Measurements from ENCODE around the gene WAPL. TPM values are rescaled to one million over a fixed set of nuclear protein-coding genes. Genes with fewer than 3 reads are reported as not detected.
A peak's percentile ranks its signal among the peaks of the same experiment; 100 is the strongest.

Gene WAPL
- total RNA-seq, 1 donor from 2014 or later, result 36.1 TPM

- no peak for DNase-seq (ENCODE audit: low read depth)
These were observed 59.4 kb downstream of the WAPL start for GRCh38 chr10:86461963-86462804.

GRCh38 chr10:86451604-86451960 is 70.0 kb downstream of the WAPL start:
- no peak for DNase-seq (ENCODE audit: low read depth)

- no peak for DNase-seq (ENCODE audit: low read depth)
These were observed 70.6 kb downstream of the WAPL start for GRCh38 chr10:86450806-86451603.

- no peak for DNase-seq (ENCODE audit: low read depth)
These were observed 71.5 kb downstream of the WAPL start for GRCh38 chr10:86449926-86450558.

- no peak for DNase-seq (ENCODE audit: low read depth)
These were observed 74.2 kb downstream of the WAPL start for GRCh38 chr10:86447432-86447831.

- DNase-seq (ENCODE audit: low read depth), result no peak
These were observed 74.6 kb downstream of the WAPL start for GRCh38 chr10:86446987-86447386.

GRCh38 chr10:86446440-86446839 is 75.2 kb downstream of the WAPL start:
- no peak for DNase-seq (ENCODE audit: low read depth)

- DNase-seq (ENCODE audit: low read depth), result peak; percentile 41
These were observed 77.7 kb downstream of the WAPL start for GRCh38 chr10:86443936-86444335.

GRCh38 chr10:86443069-86443468 is 78.5 kb downstream of the WAPL start:
- no peak for DNase-seq (ENCODE audit: low read depth)

GRCh38 chr10:86440874-86441843 is 80.4 kb downstream of the WAPL start:
- peak; percentile 47 for DNase-seq (ENCODE audit: low read depth)

- DNase-seq (ENCODE audit: low read depth), result peak; percentile 90
These were observed 82.0 kb downstream of the WAPL start for GRCh38 chr10:86439544-86439943.

- no peak for DNase-seq (ENCODE audit: low read depth)
These were observed 83.4 kb downstream of the WAPL start for GRCh38 chr10:86438091-86438749.

- no peak for DNase-seq (ENCODE audit: low read depth)
These were observed 84.1 kb downstream of the WAPL start for GRCh38 chr10:86437447-86437846.

- no peak for DNase-seq (ENCODE audit: low read depth)
These were observed 84.6 kb downstream of the WAPL start for GRCh38 chr10:86436963-86437362.

- DNase-seq (ENCODE audit: low read depth), result no peak
These were observed 86.9 kb downstream of the WAPL start for GRCh38 chr10:86434656-86435055.

GRCh38 chr10:86423739-86424138 is 97.9 kb downstream of the WAPL start:
- DNase-seq (ENCODE audit: low read depth), result no peak

- no peak for DNase-seq (ENCODE audit: low read depth)
These were observed 102.5 kb downstream of the WAPL start for GRCh38 chr10:86419101-86419500.

- no peak for DNase-seq (ENCODE audit: low read depth)
These were observed 106.0 kb downstream of the WAPL start for GRCh38 chr10:86415583-86415982.

GRCh38 chr10:86415116-86415515 is 106.5 kb downstream of the WAPL start:
- DNase-seq (ENCODE audit: low read depth), result no peak

- no peak for DNase-seq (ENCODE audit: low read depth)
These were observed 108.4 kb downstream of the WAPL start for GRCh38 chr10:86413046-86413728.

Data from myocyte (in vitro differentiated cells).